Measurements from ENCODE around the gene ATP1A1.
A peak's percentile ranks its signal among the peaks of the same experiment; 100 is the strongest.

ATP1A1 gene

DNA sequence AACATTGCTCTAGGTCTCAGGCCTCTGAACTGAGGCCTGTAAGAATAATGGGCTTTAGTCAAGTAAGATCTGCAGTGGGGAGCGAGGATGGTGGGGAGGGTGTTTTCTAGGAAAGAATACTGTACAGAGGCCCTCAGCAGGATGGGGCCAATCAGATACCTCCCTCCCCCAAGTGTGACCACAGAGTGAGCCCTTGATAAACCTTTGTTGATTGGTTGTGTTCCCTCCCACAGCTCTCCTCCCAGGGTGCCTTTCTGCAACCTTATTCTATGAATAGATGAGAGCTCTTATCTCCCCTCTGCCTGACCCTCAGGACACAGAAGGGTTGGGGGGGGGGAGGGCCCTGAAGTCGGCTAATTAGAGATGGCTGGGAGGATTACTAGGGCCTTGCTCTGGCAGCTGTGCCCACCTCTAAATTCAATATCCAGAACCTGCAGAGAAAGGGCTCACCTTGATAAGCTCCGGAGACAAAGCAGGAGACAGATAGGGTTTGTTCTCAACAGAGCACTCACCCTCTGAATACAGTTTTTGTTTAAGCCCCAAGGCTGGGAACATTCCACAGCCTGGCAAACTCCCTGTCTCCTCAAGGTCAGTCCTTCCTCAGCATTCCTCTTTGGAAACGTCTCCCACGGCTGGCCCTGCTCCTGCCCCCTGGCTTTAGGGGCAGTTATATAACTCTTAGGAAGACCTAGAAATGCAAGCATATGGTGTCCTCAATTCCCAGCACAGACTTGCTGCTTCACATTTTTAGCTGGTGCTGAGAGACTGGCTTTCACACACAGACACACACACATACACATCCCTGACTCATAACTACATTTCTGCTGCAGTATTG lies 42.9 kb downstream of the ATP1A1 start:
- DNase-seq = no peak

DNA sequence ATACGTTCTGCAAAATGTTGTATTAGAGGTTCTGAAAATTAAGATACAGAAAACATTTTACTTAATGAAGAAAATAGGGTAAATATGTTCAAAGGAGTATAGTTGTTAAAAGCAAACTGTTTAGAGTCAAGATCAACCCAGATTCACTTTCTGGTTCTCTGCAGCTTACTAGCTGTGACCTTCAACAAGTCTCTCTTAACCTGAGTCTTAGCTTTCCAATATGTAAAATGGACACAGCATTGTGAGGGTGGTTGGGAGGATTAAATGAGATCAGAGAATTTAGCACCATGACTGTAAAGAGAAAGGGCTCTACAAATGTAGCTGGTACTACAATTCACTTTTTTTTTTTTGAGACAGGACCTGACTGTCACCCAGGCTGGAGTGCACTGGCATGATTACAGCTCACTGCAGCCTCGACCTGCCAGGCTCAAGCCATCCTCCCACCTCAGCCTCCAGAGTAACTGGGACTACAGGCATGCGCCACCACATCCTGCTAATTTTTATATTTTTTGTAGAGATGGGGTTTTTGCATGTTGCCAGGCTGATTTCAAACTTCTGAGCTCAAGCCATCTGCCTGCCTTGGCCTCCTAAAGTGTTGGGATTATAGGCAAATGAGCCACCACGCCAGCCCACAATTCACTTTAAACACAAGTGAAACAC lies 43.9 kb downstream of the ATP1A1 start:
- DNase-seq = no peak

DNA sequence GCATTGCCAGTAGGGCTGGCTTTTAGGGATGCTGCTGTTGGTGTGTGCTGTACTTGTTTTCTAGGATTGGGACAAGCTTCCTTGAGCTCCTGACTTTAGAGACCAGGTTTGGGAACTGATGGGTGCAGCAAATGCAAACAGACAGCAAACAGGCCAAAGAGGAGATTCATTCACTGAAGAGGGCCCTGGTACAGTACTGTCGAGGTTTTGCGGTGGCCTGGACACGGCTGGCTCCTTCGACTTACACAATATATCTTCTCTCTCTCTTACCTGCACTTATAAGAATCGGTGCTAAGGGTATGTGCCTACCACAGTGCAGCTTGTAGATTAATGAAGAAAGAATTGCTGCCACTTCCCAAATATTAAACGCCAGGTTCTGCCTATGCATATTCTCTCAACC lies 44.6 kb downstream of the ATP1A1 start:
- DNase-seq = no peak

DNA sequence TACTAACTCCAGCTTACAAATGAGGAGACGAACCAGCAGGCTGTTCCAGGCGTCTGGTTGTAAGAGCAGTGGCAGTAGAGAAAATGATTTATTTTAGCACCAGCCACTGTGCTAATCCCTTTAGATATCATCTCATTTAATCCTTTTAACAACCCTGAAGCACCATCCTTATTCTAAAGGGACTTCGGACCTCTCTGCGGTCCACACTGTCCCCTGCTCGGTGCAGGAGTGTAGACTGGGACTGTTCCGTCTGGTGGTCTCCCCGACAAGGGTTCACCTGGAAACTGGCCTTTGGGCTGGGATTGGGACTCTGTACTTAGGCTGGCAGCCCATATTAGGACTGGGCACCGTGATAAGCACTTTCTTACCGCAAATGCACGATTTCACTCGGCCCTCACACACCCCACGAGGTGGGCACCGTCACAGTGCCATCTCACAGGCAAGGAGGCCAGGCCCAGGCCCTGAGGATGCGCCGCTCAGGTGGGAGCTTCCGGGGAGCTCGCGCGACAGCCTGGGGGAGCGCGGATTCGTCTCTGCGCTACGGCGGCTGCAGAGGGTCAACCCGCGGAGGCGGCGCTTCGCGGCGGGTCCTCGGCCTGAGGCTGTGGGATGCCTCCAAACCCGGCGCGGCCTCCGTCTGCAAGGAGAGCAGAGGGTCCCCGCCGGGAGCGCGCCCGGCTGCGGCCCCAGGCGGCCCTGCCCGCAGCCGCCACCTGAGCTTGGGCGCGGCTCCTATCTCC lies 45.2 kb downstream of the ATP1A1 start:
- DNase-seq = peak; percentile 70

DNA sequence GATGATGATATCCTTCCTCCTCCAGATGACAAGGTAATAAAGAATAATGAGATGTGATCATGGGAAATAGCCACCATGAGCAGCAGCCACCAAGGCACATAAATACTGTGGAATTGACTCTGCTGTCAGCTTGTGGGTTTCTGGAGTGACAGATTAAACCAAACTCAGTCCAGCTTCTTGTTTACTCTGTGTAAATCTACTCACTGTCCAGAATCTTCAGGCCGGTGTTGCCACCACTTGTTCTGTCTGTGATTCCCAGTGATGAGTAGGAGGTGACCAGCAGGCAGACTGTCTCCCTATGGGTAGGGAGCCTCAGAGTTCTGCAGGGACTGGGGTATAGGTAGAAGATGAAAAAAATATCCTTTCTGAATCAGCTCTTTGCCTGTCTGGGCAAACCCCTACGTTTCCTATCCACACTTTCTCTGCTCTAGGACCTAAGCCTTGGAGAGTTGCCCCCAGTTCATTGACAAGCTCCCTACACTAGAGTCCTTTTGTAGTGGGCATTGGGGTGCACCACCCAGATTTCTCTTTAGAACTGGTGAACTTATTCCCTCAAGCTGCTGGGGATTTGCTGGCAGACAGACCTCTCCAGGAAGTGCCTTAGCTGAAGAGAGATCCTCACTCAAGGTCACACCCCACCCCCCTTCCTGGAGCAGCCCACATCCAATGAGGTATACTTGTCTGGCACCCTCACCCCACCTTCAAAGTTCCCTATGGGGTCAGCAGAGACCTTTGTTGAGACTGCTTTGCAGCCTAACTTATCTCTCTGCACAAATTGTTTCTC lies 47.6 kb downstream of the ATP1A1 start:
- DNase-seq = no peak

DNA sequence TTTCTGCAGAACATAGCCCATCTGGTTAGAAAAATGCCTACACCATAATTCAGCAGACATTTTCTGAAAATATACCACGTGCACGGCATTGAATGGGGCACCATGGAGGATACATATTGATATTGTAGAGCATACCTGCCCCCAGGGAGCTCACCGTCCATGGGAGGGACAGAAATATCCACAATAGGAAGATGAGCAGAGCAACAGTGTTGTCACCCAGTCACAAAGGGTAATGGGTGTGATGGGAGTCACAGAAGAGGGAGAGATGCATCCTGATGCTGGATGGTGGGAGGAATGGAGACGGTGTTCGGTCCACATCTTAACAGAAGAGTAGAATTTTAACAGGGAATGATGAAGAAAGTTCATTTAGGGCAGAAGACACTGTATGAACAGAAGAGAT lies 51.4 kb downstream of the ATP1A1 start:
- DNase-seq = no peak

DNA sequence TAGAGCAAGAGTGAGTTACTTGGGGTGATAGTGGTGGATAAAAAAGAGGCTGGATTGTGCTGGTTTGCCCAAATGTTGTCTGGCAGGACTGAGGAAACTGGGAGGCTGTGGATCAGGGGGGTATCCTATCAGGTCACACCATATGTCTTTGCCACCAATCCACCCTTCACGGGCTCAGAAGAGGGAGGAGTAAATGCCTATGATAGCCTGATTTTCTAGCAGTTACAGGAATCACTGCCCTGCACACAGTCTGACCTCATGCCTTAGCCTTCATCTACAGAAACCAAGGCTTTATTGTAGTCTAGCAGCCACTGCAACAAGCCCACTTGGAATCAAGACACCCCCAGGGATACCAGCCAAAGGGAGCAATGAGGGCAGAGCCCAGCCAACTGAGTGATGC lies 51.8 kb downstream of the ATP1A1 start:
- DNase-seq = no peak

DNA sequence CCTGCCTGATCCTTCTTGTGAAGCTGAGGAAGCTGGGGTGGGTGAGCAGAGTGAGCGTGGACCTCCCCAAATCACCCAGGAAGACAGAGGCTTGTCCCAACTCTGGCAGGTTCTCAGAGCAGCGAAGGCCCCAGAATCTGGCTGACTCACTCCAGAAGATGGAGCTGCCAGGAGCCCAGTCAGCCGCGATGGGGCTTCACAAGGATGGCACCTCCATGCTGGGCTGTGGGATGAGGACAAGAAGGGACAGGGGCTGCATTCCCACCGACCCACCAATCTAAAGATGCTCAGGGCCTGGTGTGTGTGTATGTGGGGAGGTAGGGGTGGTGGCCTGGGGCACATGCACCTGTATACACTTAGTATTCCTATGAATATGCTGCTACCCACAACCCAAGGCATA lies 52.9 kb downstream of the ATP1A1 start:
- no peak for DNase-seq

DNA sequence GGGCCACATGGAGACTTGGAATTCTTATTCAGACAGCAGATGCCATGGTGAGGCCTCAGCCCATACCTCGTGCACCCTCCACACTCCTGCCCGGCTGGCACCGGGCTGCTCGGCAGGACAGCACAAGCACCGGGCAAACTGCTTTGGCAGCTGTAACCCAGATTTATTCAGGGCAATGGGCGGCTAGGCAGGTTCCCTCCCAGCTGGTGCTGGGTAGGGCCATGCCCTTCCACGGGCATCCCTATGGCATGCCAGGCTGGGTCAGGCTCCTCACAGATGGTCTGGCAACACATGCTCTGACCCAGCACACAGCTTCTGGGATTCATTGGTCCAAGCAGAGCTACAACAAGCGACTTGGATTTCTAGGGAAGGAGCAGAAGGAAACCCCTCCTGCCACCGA lies 53.4 kb downstream of the ATP1A1 start:
- DNase-seq = no peak

DNA sequence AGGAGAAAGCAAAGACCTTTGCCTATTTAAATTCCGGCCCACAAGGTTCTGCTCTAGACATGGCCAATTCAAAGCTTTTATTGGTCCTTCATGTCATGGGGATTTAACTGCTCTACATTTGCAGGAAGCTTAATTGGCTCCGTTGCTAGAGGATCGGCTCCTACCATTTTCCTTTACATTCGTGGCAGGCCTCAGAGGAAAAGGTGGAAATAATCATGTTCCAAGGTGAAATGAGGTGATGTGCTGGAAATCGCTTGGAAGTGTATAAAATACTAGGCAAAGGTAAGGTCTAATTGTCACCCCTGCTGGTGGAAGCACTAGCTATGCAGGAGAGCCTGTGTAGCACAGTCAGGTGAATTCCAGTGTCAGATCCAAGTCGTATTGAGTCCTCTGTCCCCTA lies 55.5 kb downstream of the ATP1A1 start:
- DNase-seq = no peak

DNA sequence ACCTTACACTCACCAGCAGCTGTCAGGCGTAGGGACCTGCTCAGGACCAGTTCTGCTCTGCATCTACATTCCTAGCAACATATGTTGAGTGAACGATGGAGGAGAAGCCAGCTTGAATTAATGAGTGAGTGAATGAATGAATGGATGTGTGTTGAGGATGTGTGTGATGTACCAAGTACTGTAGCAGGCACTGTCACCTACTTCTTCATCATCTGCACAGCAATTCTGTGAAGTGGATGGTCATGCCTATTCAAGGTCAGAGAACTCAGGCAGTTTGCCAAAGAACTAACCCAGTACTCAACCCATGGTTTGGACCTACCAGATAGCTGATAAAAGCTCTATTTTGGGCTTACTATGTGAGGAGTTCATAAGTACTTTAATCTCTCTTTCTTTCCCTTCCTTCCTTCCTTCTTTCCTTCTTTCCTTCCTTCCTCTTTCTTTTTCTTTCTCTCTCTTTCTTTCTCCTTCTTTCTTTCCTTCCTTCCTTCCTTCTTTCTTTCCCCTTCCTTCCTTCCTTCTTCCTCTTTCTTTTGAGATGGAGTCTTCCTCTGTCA lies 56.9 kb downstream of the ATP1A1 start:
- no peak for DNase-seq

DNA sequence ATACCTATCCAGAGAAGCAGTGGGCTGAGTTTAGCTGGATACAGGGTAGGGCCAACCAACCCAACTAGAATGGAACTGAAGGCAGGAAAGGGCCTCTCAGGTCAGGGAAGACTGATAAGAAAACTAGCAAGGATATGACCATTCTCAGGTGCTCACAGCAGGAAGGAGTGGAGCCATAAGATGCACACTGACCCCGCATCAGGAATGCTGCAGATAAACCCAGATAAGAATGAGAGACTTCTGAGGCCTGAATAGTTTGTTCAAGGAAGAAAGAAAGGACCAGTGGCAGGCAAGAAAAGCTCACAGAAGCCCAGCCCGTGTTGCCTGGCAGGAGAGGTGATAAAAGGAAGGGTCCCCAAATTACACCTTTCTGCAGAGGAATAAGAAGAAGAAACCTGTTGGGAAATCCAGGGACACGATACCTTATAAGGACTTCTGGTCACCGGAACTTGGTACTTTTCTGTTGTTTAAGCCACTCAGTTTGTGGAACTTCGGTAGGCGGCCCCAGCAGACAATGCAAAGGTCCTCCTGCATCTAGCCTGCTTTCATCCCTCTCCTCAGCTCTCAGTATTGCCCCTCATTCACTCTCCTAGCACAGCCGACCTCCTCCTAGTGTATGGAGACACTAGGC lies 58.9 kb downstream of the ATP1A1 start:
- no peak for DNase-seq

DNA sequence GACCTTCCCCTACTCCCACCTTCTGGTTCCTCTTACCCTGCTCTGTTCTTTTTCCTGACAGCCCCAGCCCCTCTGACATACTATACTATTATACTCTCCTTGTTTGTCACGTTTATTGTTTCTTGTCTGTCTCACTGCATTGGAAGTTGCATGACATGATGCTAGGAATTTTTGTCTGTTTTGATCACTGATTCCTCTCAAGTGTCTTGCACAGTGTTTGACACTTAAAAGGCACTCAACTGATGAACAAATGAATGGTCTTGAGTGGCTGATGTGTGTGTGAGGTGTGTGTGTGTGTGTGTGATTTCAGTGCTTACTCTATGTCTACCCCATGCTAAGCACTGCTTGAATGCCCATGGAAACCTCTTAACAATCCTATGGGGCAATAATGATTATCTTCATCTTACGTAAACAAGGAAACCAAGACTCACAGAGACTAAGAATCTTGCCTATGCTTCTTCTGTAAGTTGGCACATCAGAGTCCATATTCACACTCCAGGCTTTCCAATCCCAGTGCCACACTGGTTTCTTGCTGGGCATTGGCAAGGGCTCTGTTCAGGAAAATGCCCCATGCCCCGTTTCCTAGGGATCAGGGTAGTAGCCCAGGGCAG lies 59.7 kb downstream of the ATP1A1 start:
- no peak for DNase-seq

DNA sequence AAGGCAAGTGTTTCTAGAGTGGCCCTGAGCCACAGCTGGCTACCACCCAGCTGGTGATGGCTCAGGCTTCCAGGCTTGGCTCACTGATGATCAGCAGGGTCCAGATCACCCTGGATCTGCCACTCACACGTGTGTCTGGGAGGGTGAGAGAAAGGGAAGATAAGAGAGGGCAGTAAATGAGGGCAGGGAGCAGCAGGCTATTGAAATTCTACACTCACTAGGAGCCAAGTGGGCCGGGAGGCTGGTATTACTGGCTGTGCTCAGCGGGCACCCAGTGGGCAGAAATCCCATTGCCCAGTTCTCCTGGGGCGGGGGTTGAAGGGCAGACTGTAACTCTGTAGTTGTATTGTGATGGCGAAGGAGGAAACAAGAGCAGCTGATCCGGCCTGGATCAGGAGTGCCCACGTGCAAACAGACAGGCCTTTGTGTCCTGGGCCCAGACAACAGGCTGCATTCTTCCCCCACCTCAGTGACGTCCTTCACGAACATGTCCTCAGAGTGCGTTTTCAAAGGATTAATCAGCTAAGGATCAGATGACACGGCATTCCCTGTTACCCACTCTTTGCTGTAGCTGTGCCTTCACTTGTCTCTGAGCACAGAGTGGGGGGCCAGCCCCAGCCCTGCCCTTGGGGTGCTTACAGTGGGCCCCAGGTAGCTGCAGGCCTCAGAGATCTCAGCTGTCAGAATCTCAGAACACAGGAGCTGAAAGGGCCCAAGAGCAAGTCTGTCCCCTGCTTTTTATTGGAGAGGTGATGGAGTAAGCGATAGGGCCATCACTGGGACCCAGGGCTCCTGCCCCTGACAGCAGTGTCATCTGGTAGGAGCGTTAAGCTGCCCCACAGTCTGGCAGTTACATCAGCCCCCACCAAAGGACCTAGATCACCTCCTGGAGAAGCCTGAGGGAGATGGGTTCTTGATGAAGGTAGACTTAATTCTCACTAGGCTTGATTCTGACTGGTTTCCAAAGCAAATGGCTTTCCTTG lies 60.5 kb downstream of the ATP1A1 start:
- DNase-seq = no peak

DNA sequence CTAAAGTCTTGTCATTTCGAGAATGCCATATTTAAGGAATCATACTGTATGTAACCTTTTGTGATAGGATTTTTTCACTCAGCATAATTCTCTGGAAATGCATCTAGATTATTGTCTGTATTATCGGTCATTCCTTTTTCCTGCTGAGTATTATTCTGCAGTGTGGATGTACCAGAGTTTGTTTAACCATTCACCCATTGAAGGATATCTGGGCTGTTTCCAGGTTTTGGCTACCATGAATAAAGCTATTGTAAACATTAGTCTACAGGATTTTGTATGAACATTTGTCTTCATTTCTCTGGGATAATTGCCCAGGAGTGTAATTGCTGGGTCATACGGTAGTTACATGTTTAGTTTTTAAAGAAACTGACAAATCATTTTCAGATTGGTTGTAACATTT lies 61.8 kb downstream of the ATP1A1 start:
- DNase-seq = no peak

DNA sequence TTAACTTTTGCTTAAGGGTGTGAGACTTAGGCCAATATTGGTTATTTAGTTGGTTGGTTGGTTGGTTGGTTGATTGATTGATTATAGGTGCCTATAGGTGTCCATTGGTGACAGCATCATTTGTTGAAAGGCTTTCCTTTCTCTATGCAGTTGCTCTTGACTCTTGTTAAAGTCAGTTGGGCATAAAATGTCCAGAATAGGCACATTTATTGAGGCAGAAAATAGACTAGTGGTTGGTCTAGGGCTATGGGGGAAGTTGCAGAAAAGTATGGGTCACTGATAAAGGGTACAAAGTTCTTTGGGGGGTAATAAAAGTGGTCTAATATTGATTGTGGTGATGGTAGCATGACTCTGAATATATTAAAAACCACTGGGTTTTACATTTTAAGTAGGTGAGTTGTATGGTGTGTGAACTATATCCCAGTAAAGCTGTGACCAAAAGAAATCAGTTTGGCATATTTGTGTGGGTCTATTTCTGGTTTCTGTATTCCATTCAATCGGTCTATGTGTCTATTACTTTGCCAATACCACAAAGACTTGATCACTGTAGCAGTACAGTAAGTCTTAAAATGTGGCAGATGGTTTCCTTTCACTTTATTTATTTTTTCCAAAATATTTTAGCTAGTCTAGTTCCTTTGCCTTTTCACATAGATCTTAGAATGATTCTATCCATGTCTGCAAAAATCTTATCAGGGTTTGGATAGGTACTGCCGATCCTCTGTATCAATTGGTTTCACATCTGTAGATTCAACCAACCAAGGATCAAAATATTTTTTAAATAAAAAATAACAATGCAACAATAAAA lies 63.0 kb downstream of the ATP1A1 start:
- DNase-seq = no peak

DNA sequence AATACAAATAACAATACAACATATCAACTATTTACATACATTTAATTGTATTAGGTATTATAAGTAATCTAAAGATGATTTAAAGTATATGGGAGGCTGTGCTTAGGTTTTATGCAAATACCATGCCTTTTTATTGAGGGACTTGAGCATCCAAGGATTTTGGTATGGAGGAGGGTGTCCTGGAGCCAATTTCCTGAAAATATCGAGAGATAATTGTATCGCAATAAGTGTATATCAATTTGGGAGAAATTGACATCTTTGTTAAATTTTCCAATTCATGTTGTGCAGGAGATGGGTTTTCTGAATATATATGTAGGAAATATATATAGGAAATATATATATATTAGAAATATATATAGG lies 63.5 kb downstream of the ATP1A1 start:
- no peak for DNase-seq

DNA sequence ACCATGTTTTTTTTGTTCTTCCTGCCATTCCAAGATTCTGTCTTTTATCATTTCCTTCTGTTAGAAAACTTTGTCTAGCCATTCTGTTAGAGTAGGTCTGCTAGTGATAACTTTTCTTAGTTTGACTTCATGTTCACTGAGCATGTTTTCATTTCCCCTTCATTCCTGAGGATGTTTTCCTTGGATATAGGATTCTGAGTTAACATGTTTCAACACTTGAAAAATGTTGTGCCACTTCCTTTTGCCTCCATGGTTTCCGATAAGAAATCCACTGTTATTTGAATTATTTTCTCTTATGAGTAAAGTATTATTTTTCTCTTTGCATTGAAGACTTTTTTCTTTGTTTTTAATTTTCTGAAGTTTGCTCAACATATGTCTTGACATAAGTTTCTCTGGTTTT lies 66.7 kb downstream of the ATP1A1 start:
- DNase-seq = no peak

DNA sequence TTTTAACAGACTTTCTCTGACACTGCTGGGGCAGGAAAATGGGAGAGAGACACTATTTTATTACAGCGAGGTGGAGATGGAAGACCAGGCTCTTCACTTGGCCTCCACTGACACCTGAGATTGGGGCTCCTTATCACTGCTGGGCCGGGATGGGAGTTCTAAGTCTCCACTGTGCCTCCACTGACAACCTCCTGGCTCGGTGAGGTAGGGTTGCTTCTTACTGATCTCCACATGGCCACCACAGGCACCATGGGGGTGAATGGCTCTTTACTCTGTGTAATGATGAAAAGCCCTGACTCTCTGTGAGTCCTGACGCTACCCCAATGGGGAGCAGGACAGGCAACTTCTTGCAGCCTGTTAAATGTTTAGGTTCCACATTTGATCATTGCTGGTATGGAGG lies 67.7 kb downstream of the ATP1A1 start:
- DNase-seq = no peak

DNA sequence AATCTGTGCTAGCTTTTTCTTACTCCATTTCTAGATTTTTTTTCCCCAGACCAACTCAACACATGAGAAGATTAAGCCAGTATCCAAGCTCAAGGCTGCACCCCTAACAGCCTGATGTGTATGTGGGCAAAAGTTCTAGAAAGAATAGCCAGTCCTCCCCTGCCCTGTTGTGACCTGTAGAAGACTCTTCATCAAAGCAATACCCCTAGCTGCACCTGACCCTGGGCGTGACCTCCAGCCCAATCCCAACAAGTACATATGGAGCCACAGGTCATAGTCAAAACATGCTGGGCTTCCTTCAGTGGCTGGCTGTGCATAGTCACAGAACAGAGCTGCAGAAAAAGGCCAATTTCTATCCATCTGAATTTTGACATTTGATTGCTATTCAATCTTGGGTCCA lies 72.5 kb downstream of the ATP1A1 start:
- DNase-seq = no peak

Data from NCI-H526 treated with DMSO at 0.1 percent for 48 hours (cell line).